GM19193 (cell line): ENCODE measurements around the gene HOTAIR.

Source experiments
- POLR2A ChIP-seq: IDR thresholded peaks from 4 replicates; pipeline ENCODE4 v1.6.1; 2011; ENCODE audit not compliant: insufficient read depth, insufficient read length; ENCODE audit errors: extremely low read depth

The HOTAIR gene

DNA sequence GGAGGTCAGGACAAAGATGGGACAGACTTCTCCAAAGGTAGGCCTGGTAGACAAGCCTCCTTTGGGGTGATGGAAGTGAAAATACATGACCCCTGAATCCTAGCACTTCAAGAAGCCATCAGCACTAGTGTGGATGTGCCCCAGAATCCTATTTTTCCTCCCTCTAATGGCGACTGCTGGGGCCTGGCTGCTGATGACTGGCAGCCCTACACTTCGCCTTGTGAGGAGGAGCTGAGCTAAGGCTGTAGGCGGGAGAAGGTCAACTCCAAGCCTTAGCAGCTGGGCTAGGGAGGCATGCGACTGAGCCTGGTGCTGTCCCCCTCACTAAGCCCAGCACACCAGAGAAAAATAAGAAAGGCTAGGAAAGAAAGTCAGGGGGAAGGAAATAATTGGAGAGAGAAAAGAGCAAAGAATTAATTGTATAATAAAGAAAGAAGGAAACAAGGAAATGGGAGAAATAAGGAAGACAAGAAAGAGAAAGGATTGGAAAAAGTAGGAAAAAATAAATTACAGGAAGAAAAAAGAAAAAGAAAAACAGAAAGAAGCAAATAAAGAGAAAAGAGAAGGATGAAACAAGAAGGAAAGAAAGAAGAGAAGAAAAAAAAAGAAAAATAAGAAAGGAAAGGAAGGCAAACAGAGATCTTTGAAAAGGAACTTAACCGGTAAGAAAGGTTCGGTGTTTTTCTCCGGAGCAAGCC, 5.5 kb upstream of the HOTAIR start:
- TF ChIP-seq POLR2A: no peak

DNA sequence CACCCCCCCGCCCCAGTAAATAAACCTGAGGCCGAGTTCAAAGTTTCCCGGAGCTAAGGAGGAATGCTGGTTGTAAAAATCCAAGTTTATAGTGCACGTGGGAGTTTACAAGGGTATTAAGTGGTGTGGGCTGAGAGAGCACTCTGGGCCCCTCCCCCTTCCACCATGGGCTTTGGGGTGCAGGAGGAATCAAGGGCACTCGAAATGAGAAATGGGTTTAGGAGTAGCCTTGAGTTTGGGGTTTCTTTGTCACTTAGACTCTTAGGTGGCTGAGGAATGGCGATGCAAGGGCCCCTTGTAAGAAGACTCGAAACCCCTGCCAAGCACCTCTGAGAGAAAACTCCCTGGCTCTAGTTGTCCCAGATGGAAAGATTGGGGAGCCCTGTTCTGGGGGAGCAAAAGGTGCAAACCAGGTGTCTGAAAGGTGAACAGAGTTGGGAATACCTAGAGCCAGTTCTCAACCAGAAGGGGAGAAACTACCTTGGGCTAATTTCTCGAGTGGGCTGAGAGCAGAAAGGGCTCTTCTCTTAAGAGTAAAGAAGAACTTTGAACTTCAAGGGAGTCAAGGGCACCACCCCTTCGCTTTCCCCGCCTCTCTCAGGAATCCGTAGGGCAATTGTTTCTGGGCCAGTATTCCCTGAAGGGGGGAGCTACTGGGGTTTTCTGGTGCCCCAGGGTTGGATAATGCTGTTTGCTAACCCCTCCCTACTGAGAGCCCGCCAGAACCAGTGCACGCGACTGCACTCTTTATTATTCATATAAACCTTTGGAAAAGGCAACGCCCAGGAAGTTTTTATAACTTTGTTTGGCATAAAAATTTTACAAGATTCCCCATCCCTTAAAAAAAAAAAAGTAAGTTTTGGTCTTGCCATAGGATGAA, 4.0 kb upstream of the HOTAIR start:
- TF ChIP-seq POLR2A: no peak

DNA sequence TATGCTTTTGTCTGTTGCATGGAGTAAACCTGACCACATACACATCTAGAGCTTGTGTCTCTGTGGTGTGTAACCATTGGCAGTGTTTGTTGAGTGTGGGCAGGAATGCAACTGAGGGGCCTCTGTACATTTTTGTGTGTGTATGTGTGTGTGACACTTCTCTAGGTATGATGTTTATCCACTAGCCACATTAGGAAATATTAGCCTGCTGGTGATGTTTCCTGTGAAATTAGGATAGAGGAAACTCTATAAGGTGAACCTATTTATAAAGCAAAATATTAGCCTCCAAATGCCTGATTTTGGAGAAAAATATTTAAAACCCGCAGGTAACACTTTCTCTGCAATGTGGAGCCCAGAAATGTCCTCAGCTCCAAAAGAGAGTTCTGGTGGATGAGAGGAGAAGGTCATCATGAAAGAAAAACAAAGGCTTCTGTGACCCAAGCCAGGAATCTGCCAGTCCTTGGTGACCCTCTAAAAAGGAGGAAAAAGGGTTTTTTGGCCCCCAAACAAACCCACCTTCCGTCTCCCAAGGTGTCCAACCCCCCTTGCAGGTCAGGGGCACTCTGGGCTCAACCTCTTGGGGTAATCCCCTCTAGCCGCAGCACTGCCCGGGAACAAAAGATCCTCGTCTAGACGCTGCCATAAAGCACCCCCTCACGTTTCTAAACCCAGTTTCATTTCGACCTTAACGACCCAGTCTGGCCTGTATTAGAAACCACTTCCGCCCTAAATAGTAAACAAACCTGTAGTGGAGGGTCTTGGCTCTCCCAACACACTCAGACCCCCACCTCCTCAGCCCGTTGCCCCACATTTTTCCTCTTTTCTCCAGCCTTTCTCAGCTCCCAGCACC, 3.1 kb upstream of the HOTAIR start:
- TF ChIP-seq POLR2A: no peak

DNA sequence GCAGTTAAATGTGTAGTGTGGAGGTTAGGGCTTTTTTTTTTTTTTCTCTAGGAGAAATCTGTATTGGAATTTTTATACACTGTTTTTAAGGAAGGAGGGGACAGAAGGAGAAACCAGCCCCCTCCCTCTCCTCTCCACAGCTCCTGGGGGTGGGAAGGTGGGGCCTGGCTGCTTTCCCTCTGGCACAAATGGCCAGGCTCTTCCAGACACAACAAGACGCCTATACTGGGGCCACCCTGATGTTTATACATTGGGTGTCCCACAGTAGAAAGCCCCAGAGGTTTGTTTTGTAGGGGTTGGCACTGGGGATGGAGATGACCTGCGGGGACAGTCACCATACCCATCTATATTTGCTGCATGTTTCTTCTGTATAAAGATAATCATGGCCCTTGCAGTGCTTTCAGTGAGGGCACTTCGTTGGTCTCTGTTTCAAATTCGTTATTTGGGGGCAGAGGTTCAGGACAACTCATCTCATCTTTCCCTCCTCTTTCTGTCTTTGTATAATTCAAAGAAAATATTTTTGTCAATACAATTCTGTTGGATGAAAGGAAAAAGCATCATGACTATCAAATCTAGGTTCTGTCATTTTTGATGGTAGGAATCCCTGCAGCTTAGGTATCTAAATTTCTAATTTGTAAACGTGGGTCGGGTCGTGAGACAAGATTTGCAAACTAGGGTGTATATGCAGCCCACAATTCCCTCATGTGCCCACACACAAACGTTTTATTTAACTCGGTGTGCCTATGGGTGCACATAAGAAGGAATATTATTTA, 2.3 kb upstream of the HOTAIR start:
- TF ChIP-seq POLR2A: no peak

DNA sequence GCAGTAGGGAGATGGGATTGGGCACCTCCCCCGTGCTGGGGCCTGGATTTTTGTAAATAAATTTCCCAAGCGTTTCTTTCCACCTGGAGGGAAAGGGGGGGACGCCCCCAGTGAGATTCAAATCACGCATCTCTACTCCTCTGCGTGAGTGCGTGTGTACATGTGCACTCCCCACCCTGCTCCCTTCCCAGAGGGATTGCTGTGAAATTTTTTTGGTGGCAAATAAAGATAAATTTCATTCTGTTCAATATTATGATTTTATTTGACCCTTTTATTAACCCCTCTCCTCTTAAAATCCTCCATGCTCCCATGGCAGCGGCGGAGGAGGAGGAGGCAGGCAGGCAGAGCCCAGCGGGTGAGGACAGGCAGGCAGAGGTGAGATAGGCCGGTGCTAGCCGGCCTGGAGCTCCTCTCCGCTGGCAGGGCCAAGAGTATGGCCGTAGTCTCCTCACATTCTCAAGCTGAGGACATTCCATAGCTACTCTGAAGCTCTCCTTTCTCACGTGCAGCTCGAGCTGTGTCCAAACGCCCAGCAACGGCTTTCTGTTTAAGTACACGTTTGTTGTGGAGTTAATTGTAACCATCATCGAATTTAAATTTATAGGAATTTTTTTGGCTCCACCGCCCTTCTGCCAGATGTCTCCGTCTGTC, 1.5 kb upstream of the HOTAIR start:
- TF ChIP-seq POLR2A: no peak

DNA sequence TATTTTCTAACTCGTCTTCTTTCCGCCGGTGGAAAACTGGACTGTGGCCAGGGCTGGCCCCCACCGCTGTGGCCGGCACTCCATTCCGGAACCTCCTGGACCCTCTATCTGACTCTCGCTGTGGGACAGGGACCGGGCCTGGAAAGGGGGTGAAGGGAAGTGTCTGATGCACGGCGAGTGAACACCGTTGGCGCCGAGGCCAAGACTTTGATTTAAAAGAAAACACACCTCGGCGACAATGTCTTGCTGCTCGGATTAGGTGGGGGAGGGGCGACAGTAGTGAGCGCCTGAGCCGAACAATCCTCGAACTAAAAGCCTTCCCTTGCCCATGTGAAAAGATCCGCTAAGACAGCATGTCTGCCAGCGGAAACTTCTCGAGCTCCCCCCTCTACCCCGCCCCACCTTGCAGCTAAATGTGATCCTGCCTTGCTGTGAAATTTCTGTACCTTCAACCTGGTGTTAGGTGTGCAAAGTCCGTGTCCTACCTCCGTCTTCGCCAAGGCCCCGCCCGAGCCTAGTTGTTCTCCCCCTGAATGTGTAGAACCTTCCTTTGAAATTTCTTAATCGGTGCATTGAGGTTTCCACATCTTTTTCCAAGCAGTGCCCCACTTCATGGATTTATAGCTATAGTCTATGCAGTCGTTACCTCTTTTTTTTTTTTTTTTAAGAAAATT, 862 bp upstream of the HOTAIR start:
- no peak for TF ChIP-seq POLR2A

DNA sequence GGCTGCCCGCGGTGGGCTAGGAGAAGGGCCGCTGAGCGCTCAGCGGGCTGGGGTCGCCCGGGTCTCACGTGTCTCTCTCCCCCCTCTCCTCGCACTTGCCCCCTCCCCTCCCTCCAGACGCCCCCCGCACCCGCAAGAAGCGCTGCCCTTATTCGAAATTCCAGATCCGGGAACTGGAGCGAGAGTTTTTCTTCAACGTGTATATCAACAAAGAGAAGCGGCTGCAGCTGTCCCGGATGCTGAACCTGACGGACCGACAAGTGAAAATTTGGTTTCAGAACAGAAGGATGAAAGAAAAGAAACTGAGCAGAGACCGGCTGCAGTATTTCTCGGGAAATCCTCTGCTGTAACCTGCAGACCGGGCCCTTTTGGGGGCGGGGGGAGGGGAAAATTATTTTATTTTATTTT, 314 bp upstream of the HOTAIR start:
- no peak for TF ChIP-seq POLR2A

DNA sequence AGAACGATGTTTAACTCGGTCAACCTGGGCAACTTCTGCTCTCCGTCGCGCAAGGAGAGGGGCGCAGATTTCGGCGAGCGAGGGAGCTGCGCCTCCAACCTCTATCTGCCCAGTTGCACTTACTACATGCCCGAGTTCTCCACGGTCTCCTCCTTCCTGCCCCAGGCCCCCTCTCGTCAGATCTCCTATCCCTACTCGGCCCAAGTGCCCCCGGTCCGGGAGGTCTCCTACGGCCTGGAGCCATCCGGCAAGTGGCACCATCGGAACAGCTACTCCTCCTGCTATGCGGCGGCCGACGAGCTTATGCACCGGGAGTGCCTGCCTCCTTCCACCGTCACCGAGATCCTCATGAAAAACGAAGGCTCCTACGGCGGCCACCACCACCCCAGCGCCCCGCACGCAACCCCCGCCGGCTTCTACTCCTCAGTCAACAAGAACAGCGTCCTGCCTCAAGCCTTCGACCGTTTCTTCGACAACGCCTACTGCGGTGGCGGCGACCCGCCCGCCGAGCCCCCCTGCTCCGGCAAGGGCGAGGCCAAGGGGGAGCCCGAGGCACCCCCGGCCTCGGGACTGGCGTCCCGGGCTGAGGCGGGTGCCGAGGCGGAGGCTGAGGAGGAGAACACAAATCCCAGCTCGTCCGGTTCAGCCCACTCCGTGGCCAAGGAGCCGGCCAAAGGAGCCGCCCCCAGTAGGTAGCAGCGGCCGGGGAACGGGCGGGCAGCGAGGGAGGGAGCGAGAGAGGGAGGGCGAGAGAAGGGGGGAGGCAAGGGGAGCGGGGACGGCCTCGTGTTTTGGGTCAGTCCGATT, 1.3 kb downstream of the HOTAIR start:
- TF ChIP-seq POLR2A: no peak

DNA sequence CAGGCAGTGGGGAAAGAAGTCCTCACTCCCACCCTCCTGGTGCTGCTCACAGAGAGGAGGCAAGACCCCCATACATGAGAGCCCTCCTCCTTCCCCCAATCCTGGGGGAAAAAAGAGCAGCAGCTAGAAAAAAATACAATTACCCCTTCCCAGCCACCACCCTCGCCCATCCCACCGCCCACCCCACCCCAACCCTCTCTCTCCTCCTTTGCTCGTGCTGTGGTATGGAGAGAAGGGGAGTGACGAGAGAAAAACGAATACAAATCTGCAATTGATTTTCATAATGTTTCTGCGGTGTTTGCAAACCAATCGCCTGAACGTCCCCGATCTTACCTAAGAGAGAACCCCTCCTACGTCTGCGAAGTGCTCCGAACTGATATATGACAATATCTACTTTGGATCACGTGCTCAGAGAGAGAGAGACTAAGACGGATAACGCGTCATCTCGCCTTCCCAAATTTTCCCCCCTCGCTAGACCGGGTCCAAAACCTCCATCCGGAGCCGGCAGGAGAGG, 2.0 kb downstream of the HOTAIR start, which contains the start of gene HOXC11:
Gene HOXC11 (plus strand): TSS at position 405 of the 514 bp plus-strand sequence. CDS start 116 bp downstream, outside the sequence.
- TF ChIP-seq POLR2A: no peak

DNA sequence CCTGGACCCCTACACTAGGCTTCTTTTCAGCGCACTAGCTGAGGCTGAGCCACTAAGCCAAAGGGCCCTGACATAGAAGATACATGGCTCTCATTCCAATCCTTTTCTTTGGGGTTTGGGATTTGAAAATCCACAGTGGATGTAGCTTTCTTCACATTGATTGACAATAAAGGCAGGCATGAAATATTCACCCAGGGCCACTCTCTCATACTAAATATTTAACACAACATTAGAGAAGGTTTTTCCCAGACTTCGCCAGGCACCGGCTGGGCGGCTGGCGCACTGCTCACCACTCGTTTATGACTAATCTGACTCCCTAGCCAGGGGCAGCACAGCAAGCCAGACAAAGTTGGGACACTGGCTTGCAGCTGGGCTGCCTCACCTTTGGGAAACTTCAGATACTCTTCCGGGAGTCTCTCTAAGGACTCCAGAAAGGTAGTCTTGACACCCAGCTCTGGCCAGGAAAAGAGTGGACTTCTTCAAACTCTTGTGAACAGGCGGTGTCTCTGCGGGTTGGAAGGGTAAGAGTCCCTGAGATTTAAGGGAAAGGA, 2.5 kb downstream of the HOTAIR start:
- no peak for TF ChIP-seq POLR2A

DNA sequence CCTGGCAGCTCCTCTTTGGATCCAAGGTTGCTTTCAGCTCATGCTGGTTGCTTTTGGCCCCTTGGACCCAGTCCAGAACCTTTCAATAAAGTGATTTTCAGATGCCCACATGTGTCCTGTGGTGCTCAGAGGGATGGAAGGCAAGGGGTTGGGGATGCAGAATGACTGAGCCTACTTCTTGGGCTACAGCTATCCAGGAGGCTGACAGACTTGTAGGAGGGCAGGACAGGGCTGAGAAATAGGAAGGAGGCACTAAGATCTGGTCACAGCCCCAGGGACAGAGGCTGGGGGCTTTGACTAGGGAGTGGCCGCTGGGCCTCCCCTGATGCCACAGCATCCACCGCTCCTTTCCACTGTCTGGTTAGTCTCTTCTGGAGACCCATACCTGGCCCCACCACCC, 3.1 kb downstream of the HOTAIR start:
- no peak for TF ChIP-seq POLR2A

DNA sequence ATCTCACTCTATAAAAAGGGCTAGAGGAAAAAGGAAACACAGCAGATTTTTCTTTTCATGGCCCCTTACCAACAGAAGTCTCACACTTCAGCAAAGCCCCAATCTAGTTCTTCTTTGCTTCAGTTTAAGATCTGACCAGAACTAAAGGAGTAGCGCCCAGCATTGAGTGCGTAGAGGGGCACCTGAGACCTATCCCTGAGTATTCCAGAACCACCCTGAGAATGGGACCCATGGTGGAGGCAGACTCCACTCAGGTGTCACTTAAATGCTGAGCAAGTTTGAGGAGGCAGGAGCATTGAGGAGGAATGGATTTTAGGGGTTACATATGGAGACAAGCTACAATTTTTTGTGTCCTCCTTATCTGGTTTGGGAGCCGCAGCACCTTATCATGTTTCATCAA, 3.6 kb downstream of the HOTAIR start:
- TF ChIP-seq POLR2A: no peak
